HG03439 (cell line): ENCODE results near the gene CMTR1.

Source experiments
- ATAC-seq: cut with Tn5 transposase; IDR thresholded peaks from one replicate; pipeline ENCODE4 v1.9.1; 2021; ENCODE audit warnings: mild to moderate bottlenecking, moderate library complexity; ENCODE audit not compliant: unreplicated experiment

The CMTR1 gene

GRCh38 chr6:37511201-37511600 is 78.2 kb downstream of the CMTR1 start:
- ATAC-seq = no peak

GRCh38 chr6:37511910-37512399 is 78.9 kb downstream of the CMTR1 start:
- ATAC-seq = no peak

- ATAC-seq = no peak
Observed at GRCh38 chr6:37512400-37513011, 79.5 kb downstream of the CMTR1 start.

- ATAC-seq = no peak
Observed at GRCh38 chr6:37513155-37513554, 80.1 kb downstream of the CMTR1 start.

- no peak for ATAC-seq
Observed at GRCh38 chr6:37513576-37513975, 80.6 kb downstream of the CMTR1 start.

- no peak for ATAC-seq
Observed at GRCh38 chr6:37514321-37514771, 81.3 kb downstream of the CMTR1 start.

- no peak for ATAC-seq
Observed at GRCh38 chr6:37514837-37515236, 81.8 kb downstream of the CMTR1 start.

- ATAC-seq = no peak
Observed at GRCh38 chr6:37515712-37516075, 82.7 kb downstream of the CMTR1 start.

- ATAC-seq = peak; percentile 50
Observed at GRCh38 chr6:37516076-37516919, 83.3 kb downstream of the CMTR1 start.

- no peak for ATAC-seq
Observed at GRCh38 chr6:37516920-37517405, 83.9 kb downstream of the CMTR1 start.

GRCh38 chr6:37517411-37517812 is 84.4 kb downstream of the CMTR1 start:
- no peak for ATAC-seq

- ATAC-seq = no peak
Observed at GRCh38 chr6:37518116-37518515, 85.1 kb downstream of the CMTR1 start.

GRCh38 chr6:37519461-37519860 is 86.4 kb downstream of the CMTR1 start:
- no peak for ATAC-seq

GRCh38 chr6:37520926-37521325 is 87.9 kb downstream of the CMTR1 start:
- no peak for ATAC-seq

GRCh38 chr6:37521674-37522073 is 88.7 kb downstream of the CMTR1 start:
- ATAC-seq = no peak

- ATAC-seq = no peak
Observed at GRCh38 chr6:37522836-37523235, 89.8 kb downstream of the CMTR1 start.

- ATAC-seq = no peak
Observed at GRCh38 chr6:37523412-37523811, 90.4 kb downstream of the CMTR1 start.

GRCh38 chr6:37524025-37524969 is 91.3 kb downstream of the CMTR1 start:
- ATAC-seq = no peak

- ATAC-seq = no peak
Observed at GRCh38 chr6:37524970-37525318, 91.9 kb downstream of the CMTR1 start.

GRCh38 chr6:37525460-37526357 is 92.7 kb downstream of the CMTR1 start:
- ATAC-seq = no peak
